GM10266 (cell line): ENCODE results near the gene PROSER1.
"Not testable (repeated sequence)": the region's sequence is repeated elsewhere in the genome, so short reads cannot be mapped to it uniquely, and the experiment has no call there.

Source experiments
- DNase-seq: peaks from one replicate; pipeline ENCODE4 v3.0.0; 2012; ENCODE audit errors: extremely low spot score
- TF ChIP-seq, protein P1 (sequence below): IDR thresholded peaks from 2 replicates; pipeline ENCODE4 v1.5.1; 2012; ENCODE audit warnings: mild to moderate bottlenecking, low read depth; ENCODE audit not compliant: control insufficient read depth, insufficient read depth; ENCODE audit errors: missing control alignments

Gene PROSER1

DNA sequence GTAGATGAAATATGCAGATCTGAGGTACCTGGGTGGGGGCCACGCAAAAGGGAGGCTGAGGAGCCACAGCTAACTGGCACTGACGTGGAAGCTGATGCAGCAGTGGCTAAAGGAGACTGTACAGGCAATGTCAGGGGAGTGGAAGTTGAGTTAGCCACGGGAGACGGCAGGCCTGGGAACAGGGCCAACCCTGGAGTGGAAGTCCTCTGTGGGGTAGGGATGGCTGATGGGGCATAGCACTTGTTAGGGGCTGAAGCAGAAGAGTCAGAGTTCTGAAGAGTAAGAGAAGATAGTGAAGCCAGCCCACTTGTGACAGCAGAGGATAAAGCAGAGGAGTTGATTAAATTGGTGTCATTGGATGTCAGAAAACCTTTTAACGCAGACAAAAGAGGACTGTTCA is 24.4 kb downstream of the PROSER1 start:
- TF ChIP-seq, protein P1, sequence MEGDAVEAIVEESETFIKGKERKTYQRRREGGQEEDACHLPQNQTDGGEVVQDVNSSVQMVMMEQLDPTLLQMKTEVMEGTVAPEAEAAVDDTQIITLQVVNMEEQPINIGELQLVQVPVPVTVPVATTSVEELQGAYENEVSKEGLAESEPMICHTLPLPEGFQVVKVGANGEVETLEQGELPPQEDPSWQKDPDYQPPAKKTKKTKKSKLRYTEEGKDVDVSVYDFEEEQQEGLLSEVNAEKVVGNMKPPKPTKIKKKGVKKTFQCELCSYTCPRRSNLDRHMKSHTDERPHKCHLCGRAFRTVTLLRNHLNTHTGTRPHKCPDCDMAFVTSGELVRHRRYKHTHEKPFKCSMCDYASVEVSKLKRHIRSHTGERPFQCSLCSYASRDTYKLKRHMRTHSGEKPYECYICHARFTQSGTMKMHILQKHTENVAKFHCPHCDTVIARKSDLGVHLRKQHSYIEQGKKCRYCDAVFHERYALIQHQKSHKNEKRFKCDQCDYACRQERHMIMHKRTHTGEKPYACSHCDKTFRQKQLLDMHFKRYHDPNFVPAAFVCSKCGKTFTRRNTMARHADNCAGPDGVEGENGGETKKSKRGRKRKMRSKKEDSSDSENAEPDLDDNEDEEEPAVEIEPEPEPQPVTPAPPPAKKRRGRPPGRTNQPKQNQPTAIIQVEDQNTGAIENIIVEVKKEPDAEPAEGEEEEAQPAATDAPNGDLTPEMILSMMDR = no peak
- DNase-seq = no peak

GRCh38 chr13:39012608-39013007 is 25.3 kb downstream of the PROSER1 start:
- TF ChIP-seq, protein P1 = no peak
- no peak for DNase-seq

DNA sequence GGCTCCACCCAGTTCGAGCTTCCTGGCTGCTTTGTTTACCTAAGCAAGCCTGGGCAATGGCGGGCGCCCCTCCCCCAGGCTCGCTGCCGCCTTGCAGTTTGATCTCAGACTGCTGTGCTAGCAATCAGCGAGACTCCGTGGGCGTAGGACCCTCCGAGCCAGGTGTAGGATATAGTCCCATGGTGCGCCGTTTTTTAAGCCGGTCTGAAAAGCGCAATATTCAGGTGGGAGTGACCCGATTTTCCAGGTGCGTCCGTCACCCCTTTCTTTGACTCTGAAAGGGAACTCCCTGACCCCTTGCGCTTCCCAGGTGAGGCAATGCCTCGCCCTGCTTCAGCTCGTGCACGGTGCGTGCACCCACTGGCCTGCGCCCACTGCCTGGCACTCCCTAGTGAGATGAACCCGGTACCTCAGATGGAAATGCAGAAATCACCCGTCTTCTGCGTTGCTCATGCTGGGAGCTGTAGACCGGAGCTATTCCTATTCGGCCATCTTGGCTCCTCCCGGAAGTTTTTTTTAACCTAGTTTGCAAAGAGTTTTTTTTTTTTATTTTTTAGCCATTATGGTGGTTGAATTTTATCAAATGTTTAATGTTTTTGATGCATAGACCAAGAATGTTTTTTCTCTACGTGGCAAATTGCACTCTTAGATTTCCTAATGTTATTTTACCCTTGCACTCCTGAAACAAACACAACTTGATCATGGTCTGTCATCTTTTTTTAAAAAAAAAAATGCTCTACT is 31.3 kb downstream of the PROSER1 start:
- not testable (repeated sequence) for DNase-seq

DNA sequence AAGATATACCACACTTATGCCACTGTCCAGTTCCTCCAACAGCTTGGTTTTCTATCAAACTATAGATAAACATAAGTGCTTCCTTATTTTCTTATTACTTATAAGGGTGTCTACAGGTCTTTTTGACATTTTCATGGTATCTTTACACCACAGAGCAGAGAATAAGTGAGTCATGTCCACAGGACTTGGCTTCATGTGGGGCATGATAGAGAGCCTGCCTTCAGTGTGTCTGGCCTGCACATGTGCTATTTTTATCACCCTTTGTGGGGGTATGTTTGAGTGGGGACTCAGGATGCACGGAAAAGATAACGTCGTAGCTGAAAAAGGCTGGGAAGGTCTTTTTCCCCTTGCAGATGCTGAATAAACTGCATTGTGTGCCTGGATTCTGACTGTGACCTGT is 39.1 kb downstream of the PROSER1 start:
- no peak for DNase-seq
- TF ChIP-seq, protein P1 = no peak

DNA sequence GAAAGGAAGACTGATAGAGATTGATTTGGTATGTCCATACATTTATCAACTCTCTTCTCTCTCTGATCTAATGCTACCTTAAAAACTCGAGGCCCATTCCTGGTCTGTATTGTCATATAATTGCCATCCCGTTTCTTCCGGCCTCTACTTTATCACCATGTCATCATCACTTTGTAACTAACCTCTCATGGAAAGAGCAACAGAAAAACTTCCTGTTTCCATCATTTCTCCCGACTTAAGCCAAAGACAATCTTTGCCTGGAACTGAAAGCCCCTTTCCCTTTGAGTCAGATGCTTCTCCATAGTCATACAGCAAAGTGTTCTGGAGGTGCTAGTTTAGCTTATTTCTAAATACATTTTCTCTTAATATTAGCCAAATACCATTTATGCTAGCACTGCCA is 44.5 kb downstream of the PROSER1 start:
- DNase-seq = no peak
- TF ChIP-seq, protein P1 = no peak

DNA sequence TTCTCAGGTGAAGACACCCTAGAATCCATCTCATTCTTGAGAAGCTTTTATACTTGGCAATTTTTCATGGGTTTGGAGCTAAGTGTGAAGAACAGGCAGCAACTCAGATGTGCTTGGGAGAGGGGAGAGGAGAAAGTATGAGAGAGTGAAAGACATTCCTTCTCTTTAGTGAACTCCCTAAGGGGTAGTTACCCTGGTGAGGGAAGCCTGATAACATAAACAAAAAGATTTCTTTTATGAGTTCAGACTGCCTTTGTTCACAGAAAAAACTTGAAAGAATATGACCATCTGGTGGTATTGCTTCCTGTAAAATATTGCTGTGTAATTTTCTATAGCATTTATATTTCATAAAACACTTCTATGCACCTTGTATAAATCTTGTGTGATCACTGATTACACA is 47.2 kb downstream of the PROSER1 start, which contains the start of gene STOML3:
STOML3 (minus strand) TSS at position 139 of the 400 bp plus-strand sequence; CDS start at position 29, 110 bp downstream.
- TF ChIP-seq, protein P1 = no peak

GRCh38 chr13:38981096-38981495 is 56.8 kb downstream of the PROSER1 start:
- DNase-seq = no peak
- TF ChIP-seq, protein P1 = no peak

More for the DNA sequence above, 47.2 kb downstream of the PROSER1 start, which contains the start of gene STOML3:
- no peak for DNase-seq
